Eye (tissue), 1 donor: ENCODE results near the gene DENND10.
"Not testable (repeated sequence)": the region's sequence is repeated elsewhere in the genome, so short reads cannot be mapped to it uniquely, and the experiment has no call there.

Source experiments
- DNase-seq: peaks from one replicate; pipeline ENCODE4 v3.0.0-alpha.2; 2015

Gene DENND10

DNA sequence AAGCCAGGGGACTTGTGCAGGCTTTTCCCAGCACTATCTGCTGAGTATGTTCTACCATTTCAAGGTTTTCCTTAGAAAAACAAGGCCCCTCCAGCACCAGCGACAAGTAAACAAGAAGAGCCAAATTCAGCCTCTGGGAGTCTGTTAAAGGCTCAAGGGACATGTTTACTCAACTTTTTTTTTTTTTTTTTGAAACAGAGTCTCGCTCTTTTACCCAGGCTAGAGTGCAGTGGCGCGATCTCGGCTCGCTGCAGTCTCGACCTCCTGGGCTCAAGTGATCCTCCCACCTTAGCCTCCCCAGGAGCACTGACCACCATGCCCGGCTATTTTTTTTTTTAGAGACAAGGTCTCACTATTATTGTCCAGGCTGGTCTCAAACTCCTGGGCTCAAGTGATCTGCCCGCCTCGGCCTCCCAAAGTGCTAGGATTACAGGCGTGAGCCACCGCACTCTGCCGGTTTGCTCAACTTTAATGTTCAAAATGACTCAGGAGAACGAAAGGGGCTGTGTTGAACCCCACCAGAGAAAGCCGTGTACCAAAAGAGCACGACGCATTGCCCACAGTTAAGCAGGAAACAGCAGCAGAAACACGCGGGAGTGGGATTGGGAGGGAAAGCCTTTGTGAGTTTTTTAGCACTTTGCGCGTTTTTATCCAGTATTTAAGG is 73.9 kb downstream of the DENND10 start:
- no peak for DNase-seq

GRCh38 chr10:119178372-119179119 is 74.6 kb downstream of the DENND10 start, which contains the start of gene PRDX3:
Gene PRDX3, minus strand, starts transcription at chr10:119178812. Its CDS starts 22 bp downstream, at chr10:119178790.
- peak; percentile 97 for DNase-seq

- DNase-seq: not testable (repeated sequence)
These were observed 77.0 kb downstream of the DENND10 start for GRCh38 chr10:119180850-119181400.

DNA sequence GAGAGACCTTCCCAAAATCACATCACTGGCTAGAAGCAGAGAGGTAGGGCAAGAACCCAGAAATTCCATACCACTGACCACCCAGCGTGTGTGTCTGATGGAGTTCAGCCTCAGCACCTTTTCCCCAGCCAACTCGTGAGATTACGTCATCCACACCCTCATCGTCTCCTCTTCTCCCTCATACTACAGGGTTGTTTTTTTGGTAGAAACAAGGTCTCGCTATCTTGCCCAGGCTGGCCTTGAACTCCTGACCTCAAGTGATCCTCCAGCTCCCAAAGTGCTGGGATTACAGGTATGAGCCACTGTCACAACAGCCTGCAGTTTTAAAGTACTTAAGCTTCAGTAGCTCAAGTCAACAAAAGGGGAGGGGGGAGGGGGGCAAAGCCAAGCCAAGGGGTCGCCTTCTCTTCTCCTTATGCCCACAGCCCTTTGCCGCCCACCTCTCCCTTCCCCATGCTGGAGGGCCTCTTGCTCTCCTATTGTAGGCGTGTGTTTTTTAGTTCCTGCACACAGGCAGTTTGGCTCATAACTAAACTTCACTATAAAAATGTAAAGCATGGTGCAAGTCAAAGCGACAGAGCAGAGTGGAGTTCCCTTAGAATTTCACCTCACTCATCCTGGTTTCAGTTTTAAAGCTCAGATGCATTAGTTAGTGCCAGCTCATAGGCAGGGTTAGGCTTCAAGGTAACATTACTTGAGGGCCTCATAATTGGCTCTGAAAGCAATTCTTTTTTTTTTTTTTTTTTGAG is 79.9 kb downstream of the DENND10 start:
- DNase-seq: no peak
